DOHH2 (cell line): ENCODE data around the gene MADD.

ENCODE experiments used
- H3F3A ChIP-seq: fragments of 200-600 bp; sonication (generic), shearing (Covaris generic); 2 replicates; pipeline ENCODE4 v1.6.0; 2016; ENCODE audit warnings: antibody characterized with exemption, mild to moderate bottlenecking; ENCODE audit not compliant: control insufficient read depth, insufficient read depth
- H3K27ac ChIP-seq: fragments of 200-600 bp; sonication (generic); 2 replicates; pipeline ENCODE4 v1.5.1; 2014; ENCODE audit warnings: low read depth, mild to moderate bottlenecking, low read length, moderate library complexity
- H3K27me3 ChIP-seq: fragments of 200-600 bp; sonication (generic); 2 replicates; pipeline ENCODE4 v1.6.1; 2014; ENCODE audit warnings: mild to moderate bottlenecking, low read length, mixed read lengths; ENCODE audit not compliant: control insufficient read depth
- H3K36me3 ChIP-seq: fragments of 200-600 bp; sonication (generic); 2 replicates; pipeline ENCODE4 v1.6.1; 2014; ENCODE audit warnings: mild to moderate bottlenecking, low read length, moderate library complexity, mixed read lengths; ENCODE audit not compliant: control insufficient read depth
- H3K4me1 ChIP-seq: fragments of 200-600 bp; sonication (generic); 2 replicates; pipeline ENCODE4 v1.6.1; 2014; ENCODE audit warnings: mild to moderate bottlenecking, low read length, mixed read lengths; ENCODE audit not compliant: control insufficient read depth
- H3K4me2 ChIP-seq: fragments of 200-600 bp; sonication (generic); 2 replicates; pipeline ENCODE4 v1.6.0; 2014; ENCODE audit warnings: mild to moderate bottlenecking, low read length, moderate library complexity
- H3K4me3 ChIP-seq: fragments of 200-600 bp; sonication (generic); 2 replicates; pipeline ENCODE4 v1.5.1; 2014; ENCODE audit warnings: mild to moderate bottlenecking, low read length, mixed read lengths
- H3K79me2 ChIP-seq: fragments of 200-600 bp; sonication (generic); 2 replicates; pipeline ENCODE4 v1.6.1; 2014; ENCODE audit warnings: mild to moderate bottlenecking, low read length, mixed read lengths; ENCODE audit not compliant: control insufficient read depth
- H3K9me2 ChIP-seq: fragments of 200-600 bp; sonication (generic); replicated peaks from 2 replicates; pipeline ENCODE4 v1.6.1; 2014; ENCODE audit warnings: mild to moderate bottlenecking, low read length, mixed read lengths; ENCODE audit not compliant: control insufficient read depth
- H3K9me3 ChIP-seq: fragments of 200-600 bp; sonication (generic); 2 replicates; pipeline ENCODE4 v1.6.1; 2014; ENCODE audit warnings: antibody characterized with exemption, low read length, mixed read lengths; ENCODE audit not compliant: control insufficient read depth, insufficient read depth
- H4K20me1 ChIP-seq: fragments of 200-600 bp; sonication (generic); 2 replicates; pipeline ENCODE4 v1.6.0; 2014; ENCODE audit warnings: low read depth, mild to moderate bottlenecking, antibody characterized with exemption, low read length, moderate library complexity; ENCODE audit not compliant: control insufficient read depth, insufficient read depth
- CTCF ChIP-seq: fragments of 200-600 bp; sonication (generic); IDR thresholded peaks from one replicate; pipeline ENCODE4 v1.5.1; 2014; ENCODE audit warnings: antibody characterized with exemption, mild to moderate bottlenecking, low read depth, low read length; ENCODE audit not compliant: poor library complexity, severe bottlenecking
- EZH2phosphoT487 ChIP-seq: fragments of 200-600 bp; sonication (generic); IDR thresholded peaks from 2 replicates; pipeline ENCODE4 v1.6.1; 2017; ENCODE audit warnings: borderline replicate concordance, mild to moderate bottlenecking, antibody characterized with exemption, low read length, moderate library complexity, mixed read lengths

MADD gene

GRCh38 chr11:47259232-47259977, 10.5 kb upstream of the MADD start:
- Histone ChIP-seq H3K9me3 (no peaks in the 10 kb centered on the region), H3K79me2 (no peaks in the 10 kb centered on the region), H3K36me3 (no peaks in the 10 kb centered on the region), H4K20me1 (no peaks in the 10 kb centered on the region), H3F3A (no peaks in the 10 kb centered on the region; the same call in 1 of the 2 replicates), H3K27ac (no peak overlapping the region), H3K27me3 (no peaks in the 10 kb centered on the region), H3K4me3 (no peak overlapping the region), H3K4me2 (no peak overlapping the region), H3K4me1 (0 out of 2 replicates have a peak, but pooled peaks cover 6% of the 10 kb centered on the region), H3K9me2 (no peaks in the 10 kb centered on the region)
- TF ChIP-seq CTCF (peak; percentile 79), EZH2phosphoT487 (no peak)

- Histone ChIP-seq H4K20me1 (no peaks in the 10 kb centered on the region), H3K4me2 (no peak overlapping the region), H3K27ac (no peak overlapping the region), H3K79me2 (no peaks in the 10 kb centered on the region), H3K4me3 (no peak overlapping the region), H3K9me3 (no peaks in the 10 kb centered on the region), H3K9me2 (no peaks in the 10 kb centered on the region), H3K27me3 (no peaks in the 10 kb centered on the region), H3K4me1 (peaks cover 9% of the 10 kb centered on the region), H3F3A (peaks cover 2% of the 10 kb centered on the region; the same call in 1 of the 2 replicates), H3K36me3 (no peaks in the 10 kb centered on the region)
- TF ChIP-seq CTCF = no peak
These were observed 9.6 kb upstream of the MADD start for GRCh38 chr11:47260366-47260765.

- no peaks in the 10 kb centered on the region for H3K27me3 ChIP-seq
- no peaks in the 10 kb centered on the region for H3K9me3 ChIP-seq
- no peak overlapping the region for H3K4me3 ChIP-seq
- H3K27ac ChIP-seq = no peak overlapping the region
- peaks cover 19% of the 10 kb centered on the region for H3K4me1 ChIP-seq
- no peaks in the 10 kb centered on the region for H3K36me3 ChIP-seq
- H3K79me2 ChIP-seq = no peaks in the 10 kb centered on the region
- H4K20me1 ChIP-seq = no peaks in the 10 kb centered on the region
- peaks cover 2% of the 10 kb centered on the region; the same call in 1 of the 2 replicates for H3F3A ChIP-seq
- no peaks in the 10 kb centered on the region for H3K9me2 ChIP-seq
- TF ChIP-seq CTCF (no peak), EZH2phosphoT487 (no peak)
- no peak overlapping the region for H3K4me2 ChIP-seq
These were observed 8.6 kb upstream of the MADD start for GRCh38 chr11:47261291-47261800.
